Osteocyte (in vitro differentiated cells): ENCODE results near the gene PRKD1. TPM values are rescaled to one million over a fixed set of nuclear protein-coding genes. Genes with fewer than 3 reads are reported as not detected.

Source experiments
- DNase-seq: peaks from one replicate; pipeline ENCODE4 v3.0.0; 2021; ENCODE audit warnings: mixed read lengths; ENCODE audit not compliant: unreplicated experiment; ENCODE audit errors: extremely low spot score
- H3K27ac Mint-ChIP-seq: one replicate; pipeline ENCODE4 v1.8.0; 2021; ENCODE audit warnings: mild to moderate bottlenecking, mixed read lengths; ENCODE audit not compliant: unreplicated experiment
- H3K27me3 Mint-ChIP-seq: one replicate; pipeline ENCODE4 v1.8.0; 2021; ENCODE audit warnings: mixed read lengths; ENCODE audit not compliant: unreplicated experiment
- H3K36me3 Mint-ChIP-seq: one replicate; pipeline ENCODE4 v1.8.0; 2021; ENCODE audit warnings: mixed read lengths; ENCODE audit not compliant: unreplicated experiment
- H3K4me1 Mint-ChIP-seq: one replicate; pipeline ENCODE4 v1.8.0; 2021; ENCODE audit warnings: mixed read lengths; ENCODE audit not compliant: unreplicated experiment
- H3K4me3 Mint-ChIP-seq: one replicate; pipeline ENCODE4 v1.8.0; 2021; ENCODE audit warnings: mild to moderate bottlenecking, moderate library complexity, mixed read lengths; ENCODE audit not compliant: unreplicated experiment
- H3K9me3 Mint-ChIP-seq: one replicate; pipeline ENCODE4 v1.8.0; 2021; ENCODE audit warnings: mixed read lengths; ENCODE audit not compliant: unreplicated experiment
- CTCF ChIP-seq: fragments of 200-600 bp; sonication (generic); IDR thresholded peaks from 2 replicates; pipeline ENCODE4 v1.5.0; 2021; ENCODE audit warnings: antibody characterized with exemption, mild to moderate bottlenecking, moderate library complexity
- total RNA-seq: library from RNA; stranded (reverse); gene quantifications from 2 replicates; pipeline ENCODE4 v1.2.1, GENCODE V29; 2021

The PRKD1 gene
- total RNA-seq, 1 donor from 2014 or later, result 6.6 TPM

DNA sequence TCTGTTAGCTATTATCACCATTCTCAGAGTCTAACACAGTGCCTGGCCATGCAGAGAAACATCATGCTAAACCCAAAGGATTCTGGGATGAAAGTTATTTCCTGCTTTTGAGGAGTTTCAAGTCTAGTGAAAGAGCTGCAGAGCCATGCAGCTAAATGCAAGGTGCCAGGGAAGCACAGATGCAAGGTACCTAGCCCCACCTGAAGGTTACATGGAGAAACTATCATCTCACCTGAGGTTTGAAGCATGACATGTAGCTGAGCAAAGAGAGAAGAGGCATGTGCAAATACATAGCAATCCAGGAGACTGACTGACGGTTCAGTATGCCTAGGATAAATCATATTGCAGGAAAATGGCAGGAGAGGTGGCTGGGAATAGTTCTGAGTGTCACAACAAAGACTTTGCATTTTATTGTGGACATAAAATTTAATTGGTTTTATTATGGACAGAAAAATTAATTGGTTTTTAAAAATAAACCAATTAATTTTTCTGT, 170.4 kb downstream of the PRKD1 start:
- Mint-ChIP-seq H3K36me3 (no peaks in the 10 kb centered on the region), H3K27ac (no peak overlapping the region), H3K9me3 (no peaks in the 10 kb centered on the region), H3K27me3 (no peaks in the 10 kb centered on the region), H3K4me1 (peaks cover 4% of the 10 kb centered on the region), H3K4me3 (no peak overlapping the region)
- TF ChIP-seq CTCF, result no peak
- no peak for DNase-seq

- Mint-ChIP-seq H3K4me1 (peaks cover 4% of the 10 kb centered on the region), H3K36me3 (no peaks in the 10 kb centered on the region), H3K27ac (no peak overlapping the region), H3K4me3 (no peak overlapping the region), H3K27me3 (no peaks in the 10 kb centered on the region), H3K9me3 (peaks cover 3% of the 10 kb centered on the region)
- no peak for TF ChIP-seq CTCF
- DNase-seq, result no peak
These were observed 171.6 kb downstream of the PRKD1 start for GRCh38 chr14:29756019-29756385.

DNA sequence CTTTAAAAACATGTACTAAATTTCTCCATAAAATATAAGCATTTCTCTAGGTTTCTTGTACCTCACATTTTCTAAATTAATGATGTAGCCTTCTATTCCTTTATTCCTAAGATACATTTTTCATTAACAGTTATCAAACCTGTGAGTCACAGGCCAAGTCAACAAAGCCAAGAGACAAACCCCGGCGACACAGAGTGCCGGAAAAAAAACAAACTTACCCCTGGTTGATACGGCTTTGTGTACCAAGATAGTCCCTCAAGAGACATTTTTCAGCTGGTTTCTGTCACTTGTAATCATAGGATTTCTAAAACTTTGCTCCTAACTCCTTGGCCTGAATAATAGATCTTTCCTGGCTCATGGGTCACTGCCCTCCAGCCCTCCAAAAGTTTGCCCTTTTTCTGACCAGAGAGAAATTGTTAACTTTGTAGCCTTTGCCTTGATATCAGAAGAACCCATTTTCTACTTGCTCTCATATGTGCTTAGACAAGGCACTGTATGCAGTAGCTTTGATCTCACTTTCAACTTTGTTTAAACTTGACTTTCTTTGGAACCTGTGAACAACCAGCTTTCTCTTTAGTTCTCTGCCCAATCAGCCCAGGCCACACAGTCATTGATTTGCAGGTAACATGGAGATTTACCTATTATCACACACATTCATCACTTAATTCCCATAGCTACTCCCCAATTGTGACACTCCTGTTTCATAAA, 172.2 kb downstream of the PRKD1 start:
- Mint-ChIP-seq H3K27ac (no peak overlapping the region), H3K9me3 (peaks cover 3% of the 10 kb centered on the region), H3K36me3 (no peaks in the 10 kb centered on the region), H3K4me3 (no peak overlapping the region), H3K4me1 (peaks cover 4% of the 10 kb centered on the region), H3K27me3 (no peaks in the 10 kb centered on the region)
- TF ChIP-seq CTCF, result no peak
- no peak for DNase-seq

DNA sequence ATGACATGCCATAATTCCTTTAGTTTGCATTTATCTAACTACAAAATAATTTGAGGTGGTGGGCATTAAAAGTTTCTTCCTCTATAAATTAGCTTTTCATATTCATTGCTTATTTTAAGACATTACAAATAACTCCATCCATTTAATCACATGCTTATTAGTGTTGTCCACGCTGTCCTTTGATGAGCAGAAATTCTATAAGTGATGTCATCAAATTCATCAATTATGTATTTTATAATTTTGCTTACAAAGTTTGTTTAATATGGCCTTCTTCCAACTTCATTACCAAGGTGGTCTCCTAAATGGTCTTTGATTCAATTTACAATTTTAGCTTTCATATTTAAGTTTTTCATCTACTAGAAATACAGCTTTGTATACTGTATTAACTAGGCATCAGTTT, 173.5 kb downstream of the PRKD1 start:
- Mint-ChIP-seq H3K27ac (no peak overlapping the region), H3K4me1 (peaks cover 10% of the 10 kb centered on the region), H3K9me3 (peaks cover 3% of the 10 kb centered on the region), H3K27me3 (no peaks in the 10 kb centered on the region), H3K4me3 (no peak overlapping the region), H3K36me3 (no peaks in the 10 kb centered on the region)
- no peak for DNase-seq
- no peak for TF ChIP-seq CTCF

DNA sequence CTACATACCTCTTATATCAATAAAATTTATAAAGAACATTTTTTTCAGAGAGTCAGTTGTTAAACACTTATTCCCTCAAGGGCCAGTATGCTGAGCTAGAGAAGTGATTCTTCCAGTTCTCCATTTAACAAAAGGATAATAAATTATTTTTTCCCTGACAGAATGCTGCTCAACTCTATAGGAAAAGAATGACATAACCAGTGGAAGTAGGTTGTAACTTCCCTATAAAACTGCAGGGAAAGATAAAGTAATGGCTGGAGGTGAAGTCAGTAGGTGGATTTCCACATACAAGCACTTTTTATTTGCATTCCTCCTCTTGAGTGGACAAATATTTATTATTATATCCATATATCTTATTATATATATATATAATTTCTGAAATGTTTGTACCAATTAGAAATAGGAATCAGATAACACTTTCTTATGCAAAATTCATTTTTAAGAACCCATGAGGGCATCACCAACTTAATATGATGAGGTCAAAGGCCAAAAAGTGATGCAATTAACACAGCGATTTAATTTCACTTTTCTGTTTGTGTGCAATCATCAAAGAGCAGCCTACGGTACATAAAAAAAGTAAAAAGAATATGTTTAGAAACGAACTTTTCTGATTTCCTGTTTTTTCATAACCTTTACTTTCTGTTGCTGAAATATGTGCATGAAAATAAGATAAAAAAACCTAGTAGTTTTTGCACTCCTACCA, 175.3 kb downstream of the PRKD1 start:
- H3K4me1 Mint-ChIP-seq, result peaks cover 13% of the 10 kb centered on the region
- H3K27me3 Mint-ChIP-seq, result no peaks in the 10 kb centered on the region
- H3K9me3 Mint-ChIP-seq, result peaks cover 3% of the 10 kb centered on the region
- DNase-seq, result no peak
- H3K27ac Mint-ChIP-seq, result no peak overlapping the region
- no peaks in the 10 kb centered on the region for H3K36me3 Mint-ChIP-seq
- no peak for TF ChIP-seq CTCF
- no peak overlapping the region for H3K4me3 Mint-ChIP-seq
